Neural crest cell (in vitro differentiated cells): ENCODE results near the gene ALK. TPM values are rescaled to one million over a fixed set of nuclear protein-coding genes. Genes with fewer than 3 reads are reported as not detected.

Experiments
- DNase-seq: peaks from one replicate; pipeline ENCODE4 v3.0.0; 2021; ENCODE audit warnings: low read depth, mixed read lengths, low spot score
- H3K27ac Mint-ChIP-seq: one replicate; pipeline ENCODE4 v1.8.0; 2021; ENCODE audit warnings: mild to moderate bottlenecking, mixed read lengths; ENCODE audit not compliant: unreplicated experiment
- H3K27me3 Mint-ChIP-seq: 2 replicates; pipeline ENCODE4 v1.8.0; 2021; ENCODE audit warnings: low read depth, mild to moderate bottlenecking, mixed read lengths
- H3K36me3 Mint-ChIP-seq: 2 replicates; pipeline ENCODE4 v1.8.0; 2021; ENCODE audit warnings: low read depth, mild to moderate bottlenecking, mixed read lengths
- H3K4me1 Mint-ChIP-seq: 2 replicates; pipeline ENCODE4 v1.8.0; 2021; ENCODE audit warnings: mixed read lengths
- H3K4me3 Mint-ChIP-seq: one replicate; pipeline ENCODE4 v1.8.0; 2021; ENCODE audit warnings: mild to moderate bottlenecking, mixed read lengths
- H3K9me3 Mint-ChIP-seq: 2 replicates; pipeline ENCODE4 v1.8.0; 2021; ENCODE audit warnings: mixed read lengths
- CTCF ChIP-seq: fragments of 200-600 bp; sonication (generic); conservative IDR thresholded peaks from 2 replicates; pipeline ENCODE4 v1.5.0; 2021; ENCODE audit warnings: antibody characterized with exemption, mild to moderate bottlenecking
- total RNA-seq: library from RNA; stranded (reverse); gene quantifications from 2 replicates; pipeline ENCODE4 v1.2.1, GENCODE V29; 2021

Gene ALK
- total RNA-seq, 1 donor from 2014 or later = 2.0 TPM

- peaks cover 18% of the 10 kb centered on the region for H3K4me1 Mint-ChIP-seq
- H3K36me3 Mint-ChIP-seq = no peaks in the 10 kb centered on the region
- no peaks in the 10 kb centered on the region for H3K9me3 Mint-ChIP-seq
- DNase-seq = no peak
- TF ChIP-seq CTCF = no peak
- no peak overlapping the region for H3K4me3 Mint-ChIP-seq
- no peak overlapping the region for H3K27ac Mint-ChIP-seq
- no peaks in the 10 kb centered on the region for H3K27me3 Mint-ChIP-seq
Measured at GRCh38 chr2:29400930-29401653, 520.3 kb downstream of the ALK start.

- H3K27me3 Mint-ChIP-seq = no peaks in the 10 kb centered on the region
- DNase-seq = no peak
- H3K9me3 Mint-ChIP-seq = no peaks in the 10 kb centered on the region
- no peak overlapping the region for H3K27ac Mint-ChIP-seq
- peaks cover 11% of the 10 kb centered on the region for H3K4me1 Mint-ChIP-seq
- H3K4me3 Mint-ChIP-seq = no peak overlapping the region
- no peak for TF ChIP-seq CTCF
- H3K36me3 Mint-ChIP-seq = no peaks in the 10 kb centered on the region
Measured at GRCh38 chr2:29398384-29399237, 522.8 kb downstream of the ALK start.

GRCh38 chr2:29397713-29398112, 523.7 kb downstream of the ALK start:
- Mint-ChIP-seq H3K4me3 (no peak overlapping the region), H3K27ac (no peak overlapping the region), H3K4me1 (peaks cover 11% of the 10 kb centered on the region), H3K9me3 (no peaks in the 10 kb centered on the region), H3K36me3 (no peaks in the 10 kb centered on the region), H3K27me3 (no peaks in the 10 kb centered on the region)
- no peak for TF ChIP-seq CTCF
- no peak for DNase-seq

- H3K27ac Mint-ChIP-seq = no peak overlapping the region
- H3K36me3 Mint-ChIP-seq = no peaks in the 10 kb centered on the region
- H3K4me3 Mint-ChIP-seq = no peak overlapping the region
- no peaks in the 10 kb centered on the region for H3K9me3 Mint-ChIP-seq
- H3K4me1 Mint-ChIP-seq = peaks cover 11% of the 10 kb centered on the region
- no peak for TF ChIP-seq CTCF
- H3K27me3 Mint-ChIP-seq = no peaks in the 10 kb centered on the region
- no peak for DNase-seq
Measured at GRCh38 chr2:29397039-29397438, 524.3 kb downstream of the ALK start.

GRCh38 chr2:29394981-29395350, 526.4 kb downstream of the ALK start:
- DNase-seq = no peak
- no peaks in the 10 kb centered on the region for H3K9me3 Mint-ChIP-seq
- H3K4me3 Mint-ChIP-seq = no peak overlapping the region
- TF ChIP-seq CTCF = no peak
- H3K27me3 Mint-ChIP-seq = no peaks in the 10 kb centered on the region
- peak overlapping the region; percentile 73 for H3K27ac Mint-ChIP-seq
- no peaks in the 10 kb centered on the region for H3K36me3 Mint-ChIP-seq
- H3K4me1 Mint-ChIP-seq = peaks cover 9% of the 10 kb centered on the region
